Measurements from ENCODE around the gene IL17B.
A peak's percentile ranks its signal among the peaks of the same experiment; 100 is the strongest.
"Not testable (repeated sequence)": the region's sequence is repeated elsewhere in the genome, so short reads cannot be mapped to it uniquely, and the experiment has no call there.

Gene IL17B

DNA sequence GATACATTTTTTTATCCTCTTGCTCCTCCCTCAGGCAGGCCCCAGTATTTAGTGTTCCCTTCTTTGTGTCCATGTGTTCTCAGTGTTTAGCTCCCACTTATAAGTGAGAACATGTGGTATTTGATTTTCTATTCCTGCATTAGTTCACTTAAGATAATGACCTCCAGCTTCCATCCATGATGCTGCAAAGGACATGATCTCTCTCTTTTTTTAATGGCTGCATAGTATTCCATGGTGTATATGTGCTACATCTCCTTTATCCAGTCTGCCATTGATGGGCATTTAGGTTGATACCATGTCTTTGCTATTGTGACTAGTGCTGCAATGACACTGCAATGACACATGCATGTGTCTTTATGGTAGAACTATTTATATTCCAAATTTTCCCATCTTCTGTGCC, 15.9 kb upstream of the IL17B start:
- not testable (repeated sequence) for H3K27ac ChIP-seq (ENCODE audit: low read depth, low read length, severe bottlenecking); H3K4me1 ChIP-seq (ENCODE audit: control insufficient read depth, insufficient read depth, low read length, poor library complexity, severe bottlenecking); H3K9me3 ChIP-seq (ENCODE audit: control insufficient read depth, low read length); H3K36me3 ChIP-seq (ENCODE audit: control insufficient read depth, insufficient read depth, low read length); H3K4me3 ChIP-seq (ENCODE audit: extremely low read depth, insufficient read depth, low read length, poor library complexity, severe bottlenecking)

DNA sequence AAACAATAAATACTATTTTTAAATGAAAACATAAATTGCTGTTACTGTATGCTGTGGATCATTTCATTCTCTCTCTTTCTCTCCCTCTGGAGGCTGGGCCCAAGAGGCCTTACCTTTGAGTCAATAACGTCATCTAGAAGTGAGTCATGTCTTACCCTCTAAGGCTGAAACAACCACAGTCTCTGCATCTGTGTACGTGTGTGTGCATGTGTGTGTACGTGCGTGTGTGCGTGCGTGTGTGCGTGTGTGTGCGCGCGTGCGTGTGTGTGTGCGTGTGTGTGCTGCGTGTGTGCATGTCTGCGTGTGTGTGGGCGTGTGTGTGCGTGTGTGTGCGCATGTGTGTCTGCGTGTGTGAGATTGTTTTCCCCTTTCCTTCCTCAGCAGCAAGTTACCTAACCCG, 13.6 kb upstream of the IL17B start:
- 88 to 90% methylated on average over 13 to 15 of the region's 19 CpGs for WGBS, 2 experiments (ENCODE audit: insufficient coverage in 2 of 2)
- H3K36me3 ChIP-seq (ENCODE audit: control insufficient read depth, insufficient read depth, low read length): no peaks in the 10 kb centered on the region
- H3K27ac ChIP-seq (ENCODE audit: low read depth, low read length, severe bottlenecking): no peak overlapping the region
- H3K9me3 ChIP-seq (ENCODE audit: control insufficient read depth, low read length): peaks cover 5% of the 10 kb centered on the region
- no peak overlapping the region for H3K4me3 ChIP-seq (ENCODE audit: extremely low read depth, insufficient read depth, low read length, poor library complexity, severe bottlenecking)
- peaks cover 16% of the 10 kb centered on the region for H3K4me1 ChIP-seq (ENCODE audit: control insufficient read depth, insufficient read depth, low read length, poor library complexity, severe bottlenecking)

DNA sequence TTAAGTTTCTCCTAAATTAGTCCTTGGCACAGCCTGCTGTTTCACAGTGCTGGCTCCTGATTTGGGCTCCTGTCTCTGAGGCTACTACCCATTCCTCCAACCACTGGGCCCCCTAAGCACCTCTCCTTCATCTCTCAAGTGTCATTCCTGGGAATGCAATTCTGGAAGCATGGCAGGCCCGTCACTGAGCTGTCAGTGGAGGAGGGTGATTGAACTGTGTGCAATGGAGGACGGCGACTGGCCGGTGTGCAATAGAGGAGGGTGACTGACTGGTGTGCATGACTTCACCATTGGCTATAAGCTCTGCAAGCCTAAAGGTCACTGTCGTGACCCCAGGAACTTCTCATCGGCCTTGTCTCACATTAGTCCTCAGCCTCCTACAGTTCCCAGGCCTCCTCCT, 12.4 kb upstream of the IL17B start:
- peaks cover 20% of the 10 kb centered on the region for H3K4me1 ChIP-seq (ENCODE audit: control insufficient read depth, insufficient read depth, low read length, poor library complexity, severe bottlenecking)

DNA sequence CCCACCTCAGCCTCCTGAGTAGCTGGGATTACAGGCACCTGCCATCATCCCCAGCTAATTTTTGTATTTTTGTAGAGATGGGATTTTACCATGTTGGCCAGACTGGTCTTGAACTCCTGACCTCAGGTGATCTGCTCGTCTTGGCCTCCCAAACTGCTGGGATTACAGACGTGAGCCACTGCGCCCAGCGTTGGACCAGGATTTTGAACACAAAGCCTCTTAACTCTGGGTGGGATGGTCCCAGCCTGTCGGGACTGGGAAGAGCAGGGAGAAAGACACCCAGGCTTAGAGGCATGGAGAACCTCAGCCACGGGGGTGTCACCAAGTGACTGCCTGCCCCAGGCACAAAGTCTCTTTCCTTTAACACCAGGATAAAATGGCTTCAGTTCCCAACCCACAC, 12.0 kb upstream of the IL17B start:
- peaks cover 23% of the 10 kb centered on the region for H3K4me1 ChIP-seq (ENCODE audit: control insufficient read depth, insufficient read depth, low read length, poor library complexity, severe bottlenecking)
- not testable (repeated sequence) for H3K36me3 ChIP-seq (ENCODE audit: control insufficient read depth, insufficient read depth, low read length); H3K27ac ChIP-seq (ENCODE audit: low read depth, low read length, severe bottlenecking); H3K9me3 ChIP-seq (ENCODE audit: control insufficient read depth, low read length); H3K4me3 ChIP-seq (ENCODE audit: extremely low read depth, insufficient read depth, low read length, poor library complexity, severe bottlenecking)
- 89 to 92% methylated on average over 5 to 6 of the region's 6 CpGs for WGBS, 2 experiments (ENCODE audit: insufficient coverage in 2 of 2)

More for the DNA sequence above, 12.4 kb upstream of the IL17B start:
- H3K9me3 ChIP-seq (ENCODE audit: control insufficient read depth, low read length): peaks cover 5% of the 10 kb centered on the region
- no peak overlapping the region for H3K27ac ChIP-seq (ENCODE audit: low read depth, low read length, severe bottlenecking)
- H3K36me3 ChIP-seq (ENCODE audit: control insufficient read depth, insufficient read depth, low read length): no peaks in the 10 kb centered on the region
- H3K4me3 ChIP-seq (ENCODE audit: extremely low read depth, insufficient read depth, low read length, poor library complexity, severe bottlenecking): no peak overlapping the region
- WGBS, 2 experiments (ENCODE audit: insufficient coverage in 2 of 2): 86 to 87% methylated on average over 6 of the region's 6 CpGs

GRCh38 chr5:149389552-149390495, 10.7 kb upstream of the IL17B start:
- Histone ChIP-seq H3K4me1 (ENCODE audit: control insufficient read depth, insufficient read depth, low read length, poor library complexity, severe bottlenecking) (peaks cover 31% of the 10 kb centered on the region), H3K4me3 (ENCODE audit: extremely low read depth, insufficient read depth, low read length, poor library complexity, severe bottlenecking) (no peak overlapping the region), H3K36me3 (ENCODE audit: control insufficient read depth, insufficient read depth, low read length) (no peaks in the 10 kb centered on the region), H3K27ac (ENCODE audit: low read depth, low read length, severe bottlenecking) (no peak overlapping the region), H3K9me3 (ENCODE audit: control insufficient read depth, low read length) (peaks cover 5% of the 10 kb centered on the region)
- WGBS, 2 experiments (ENCODE audit: insufficient coverage in 2 of 2): 96 to 100% methylated on average over 6 to 7 of the region's 11 CpGs

GRCh38 chr5:149388498-149389190, 9.6 kb upstream of the IL17B start:
- peaks cover 5% of the 10 kb centered on the region for H3K9me3 ChIP-seq (ENCODE audit: control insufficient read depth, low read length)
- no peak overlapping the region for H3K4me3 ChIP-seq (ENCODE audit: extremely low read depth, insufficient read depth, low read length, poor library complexity, severe bottlenecking)
- 90 to 97% methylated on average over 4 to 6 of the region's 7 CpGs for WGBS, 2 experiments (ENCODE audit: insufficient coverage in 2 of 2)
- H3K36me3 ChIP-seq (ENCODE audit: control insufficient read depth, insufficient read depth, low read length): no peaks in the 10 kb centered on the region
- H3K4me1 ChIP-seq (ENCODE audit: control insufficient read depth, insufficient read depth, low read length, poor library complexity, severe bottlenecking): peaks cover 33% of the 10 kb centered on the region
- peak overlapping the region; percentile 53 for H3K27ac ChIP-seq (ENCODE audit: low read depth, low read length, severe bottlenecking)

GRCh38 chr5:149387982-149388381, 8.9 kb upstream of the IL17B start:
- peaks cover 5% of the 10 kb centered on the region for H3K9me3 ChIP-seq (ENCODE audit: control insufficient read depth, low read length)
- H3K4me3 ChIP-seq (ENCODE audit: extremely low read depth, insufficient read depth, low read length, poor library complexity, severe bottlenecking): no peak overlapping the region
- peak overlapping the region; percentile 53 for H3K27ac ChIP-seq (ENCODE audit: low read depth, low read length, severe bottlenecking)
- no peaks in the 10 kb centered on the region for H3K36me3 ChIP-seq (ENCODE audit: control insufficient read depth, insufficient read depth, low read length)
- H3K4me1 ChIP-seq (ENCODE audit: control insufficient read depth, insufficient read depth, low read length, poor library complexity, severe bottlenecking): peaks cover 40% of the 10 kb centered on the region
- 100% methylated on average over 1 of the region's 1 CpG for whole genome bisulfite sequencing, 2 experiments (ENCODE audit: insufficient coverage in 2 of 2)

DNA sequence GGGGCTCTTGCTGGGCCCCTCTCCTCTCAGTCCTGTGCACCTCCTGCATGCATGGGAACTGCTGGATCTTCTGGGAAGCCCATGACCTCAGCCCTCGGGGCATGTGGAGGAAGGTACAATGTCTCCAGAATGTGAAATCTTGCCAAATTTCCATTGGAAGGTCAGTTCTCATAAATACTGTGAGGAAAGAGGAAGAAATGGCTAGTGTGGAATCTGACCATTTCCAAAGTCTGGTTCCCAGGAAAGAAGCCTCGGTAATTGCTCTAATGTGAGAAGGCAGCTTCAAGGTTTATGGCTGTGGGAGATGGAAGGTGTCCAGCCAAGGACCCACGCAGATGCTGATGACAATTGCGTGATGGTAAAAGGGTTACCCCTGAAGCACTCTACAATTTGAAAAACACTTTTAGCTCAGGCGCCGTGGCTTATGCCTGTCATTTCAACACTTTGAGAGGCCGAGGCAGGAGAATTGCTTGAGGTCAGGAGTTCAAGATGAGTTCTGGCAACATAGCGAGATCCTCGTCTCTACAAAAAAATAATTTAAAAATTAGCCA, 8.1 kb upstream of the IL17B start:
- peaks cover 5% of the 10 kb centered on the region for H3K9me3 ChIP-seq (ENCODE audit: control insufficient read depth, low read length)
- H3K36me3 ChIP-seq (ENCODE audit: control insufficient read depth, insufficient read depth, low read length): no peaks in the 10 kb centered on the region
- H3K27ac ChIP-seq (ENCODE audit: low read depth, low read length, severe bottlenecking): no peak overlapping the region
- H3K4me3 ChIP-seq (ENCODE audit: extremely low read depth, insufficient read depth, low read length, poor library complexity, severe bottlenecking): no peak overlapping the region
- H3K4me1 ChIP-seq (ENCODE audit: control insufficient read depth, insufficient read depth, low read length, poor library complexity, severe bottlenecking): peaks cover 48% of the 10 kb centered on the region
- WGBS, 2 experiments (ENCODE audit: insufficient coverage in 2 of 2): 89 to 92% methylated on average over 9 of the region's 9 CpGs

GRCh38 chr5:149386166-149386565, 7.1 kb upstream of the IL17B start:
- no peaks in the 10 kb centered on the region for H3K36me3 ChIP-seq (ENCODE audit: control insufficient read depth, insufficient read depth, low read length)
- peak overlapping the region; percentile 91 for H3K27ac ChIP-seq (ENCODE audit: low read depth, low read length, severe bottlenecking)
- H3K9me3 ChIP-seq (ENCODE audit: control insufficient read depth, low read length): peaks cover 5% of the 10 kb centered on the region
- H3K4me1 ChIP-seq (ENCODE audit: control insufficient read depth, insufficient read depth, low read length, poor library complexity, severe bottlenecking): peaks cover 58% of the 10 kb centered on the region
- 76 to 85% methylated on average over 3 to 4 of the region's 5 CpGs for WGBS, 2 experiments (ENCODE audit: insufficient coverage in 2 of 2)
- H3K4me3 ChIP-seq (ENCODE audit: extremely low read depth, insufficient read depth, low read length, poor library complexity, severe bottlenecking): no peak overlapping the region

DNA sequence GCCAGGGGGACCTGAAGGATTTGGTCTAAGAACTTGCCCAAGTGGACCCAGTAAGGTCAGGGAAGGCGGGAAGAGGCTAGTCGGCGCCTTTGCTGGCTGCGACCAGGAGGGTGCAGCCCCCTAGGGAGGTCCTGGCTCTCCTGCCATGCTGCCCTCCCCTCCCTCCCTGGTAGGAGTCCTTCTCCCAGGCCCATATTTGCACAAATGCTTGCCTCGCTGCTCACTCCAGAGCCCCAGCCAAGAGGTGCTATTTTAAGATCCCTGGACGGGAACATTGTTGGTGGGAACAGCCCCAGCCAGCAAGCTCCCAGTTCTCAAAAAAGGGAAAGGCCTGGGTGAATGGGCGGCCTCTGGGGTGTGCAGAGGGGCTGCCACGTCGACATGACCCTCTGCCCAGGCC, 4.3 kb upstream of the IL17B start:
- Histone ChIP-seq H3K36me3 (ENCODE audit: control insufficient read depth, insufficient read depth, low read length) (no peaks in the 10 kb centered on the region), H3K27ac (ENCODE audit: low read depth, low read length, severe bottlenecking) (no peak overlapping the region), H3K4me1 (ENCODE audit: control insufficient read depth, insufficient read depth, low read length, poor library complexity, severe bottlenecking) (peaks cover 62% of the 10 kb centered on the region), H3K9me3 (ENCODE audit: control insufficient read depth, low read length) (peaks cover 2% of the 10 kb centered on the region), H3K4me3 (ENCODE audit: extremely low read depth, insufficient read depth, low read length, poor library complexity, severe bottlenecking) (no peak overlapping the region)
- 91 to 92% methylated on average over 4 to 8 of the region's 9 CpGs for WGBS, 2 experiments (ENCODE audit: insufficient coverage in 2 of 2)

All from mesodermal cell (in vitro differentiated cells).